ENCODE results near the gene LAMA3. TPM values are rescaled to one million over a fixed set of nuclear protein-coding genes. Genes with fewer than 3 reads are reported as not detected.

Gene LAMA3
- total RNA-seq, 1 experiment from 2014 or later, result 5.6 TPM

DNA sequence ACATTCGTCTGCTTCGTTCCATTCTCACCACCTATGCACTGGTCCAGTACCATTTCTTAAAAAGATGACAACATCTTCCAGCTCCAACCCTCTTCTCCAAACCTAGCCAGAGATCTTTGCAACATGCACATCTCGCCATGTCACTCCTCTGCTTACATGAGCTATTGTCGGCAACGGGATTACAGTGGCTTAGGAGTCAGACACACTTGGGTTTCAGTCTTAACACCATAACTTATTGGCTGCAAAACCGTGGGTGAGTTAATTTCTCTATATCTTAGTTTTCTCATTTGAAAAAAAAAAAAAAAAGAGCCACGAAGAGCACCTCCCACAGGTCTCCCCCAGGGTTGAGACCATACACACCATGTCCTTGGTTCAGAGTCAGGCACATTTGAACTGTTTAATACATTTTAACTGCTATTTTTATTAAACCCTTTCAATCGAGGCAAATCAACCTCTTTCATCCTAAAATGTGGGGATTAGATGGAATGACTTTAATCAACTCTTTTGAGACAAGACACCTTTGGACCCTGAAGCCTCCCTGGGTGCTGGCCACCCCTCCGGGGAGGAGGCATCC is 27.4 kb upstream of the LAMA3 start:
- peaks cover 3 to 16% of the 10 kb centered on the region in 2 experiments; a peak in 2 of 4 replicates for H3K4me1 ChIP-seq (ENCODE audit: control insufficient read depth in 1 of 2, insufficient read depth in 2 of 2, low read length in 2 of 2)
- no TSS peak for BruUV-seq (replicated peaks)
- no peaks in the 10 kb centered on the region for H4K20me1 ChIP-seq (ENCODE audit: insufficient read depth)
- H3K36me3 ChIP-seq (ENCODE audit: control insufficient read depth in 1 of 2, insufficient read depth in 2 of 2, low read length in 2 of 2), result no peaks in the 10 kb centered on the region
- peak overlapping the region; percentile 41 to 63 for H3K4me3 ChIP-seq (replicated peaks in 1 of 2; ENCODE audit: low read depth in 1 of 2, low read length in 2 of 2)
- no peaks in the 10 kb centered on the region for H3K79me2 ChIP-seq (ENCODE audit: insufficient read depth, low read length)
- peak overlapping the region; percentile 99 for H3K4me2 ChIP-seq (ENCODE audit: low read length)
- H3K9ac ChIP-seq (ENCODE audit: low read length), result peak overlapping the region; percentile 57
- DNase-seq (ENCODE audit: low read depth, low spot score) (no peak), ATAC-seq (peak; percentile 12)
- POLR2A ChIA-PET, result no interaction called here
- no peak overlapping the region for H2AFZ ChIP-seq (ENCODE audit: low read depth, low read length, poor library complexity, severe bottlenecking)
- TF ChIP-seq RAD21 (IDR thresholded peaks at IDR 0.05; ENCODE audit: low read depth), result no peak
- TF ChIP-seq, protein P1, sequence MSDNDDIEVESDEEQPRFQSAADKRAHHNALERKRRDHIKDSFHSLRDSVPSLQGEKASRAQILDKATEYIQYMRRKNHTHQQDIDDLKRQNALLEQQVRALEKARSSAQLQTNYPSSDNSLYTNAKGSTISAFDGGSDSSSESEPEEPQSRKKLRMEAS (IDR thresholded peaks at IDR 0.05), result no peak; the same call in 1 of the 2 replicates
- TF ChIP-seq ELF1 (IDR thresholded peaks at IDR 0.05; ENCODE audit: borderline replicate concordance, low read depth), result no peak
- no peak for TF ChIP-seq TCF7L2 (IDR thresholded peaks at IDR 0.05; ENCODE audit: borderline replicate concordance, extremely low read depth, insufficient read depth, insufficient read length)
- no peak for TF ChIP-seq CBX3 (IDR thresholded peaks at IDR 0.05; ENCODE audit: low read depth)
- TF ChIP-seq SP1 (IDR thresholded peaks at IDR 0.05; ENCODE audit: low read depth), result no peak
- TF ChIP-seq YY1 (IDR thresholded peaks at IDR 0.05; ENCODE audit: extremely low read depth, insufficient replicate concordance, low read depth, low read length), result no peak
- no peak for TF ChIP-seq ZFX (IDR thresholded peaks at IDR 0.05)
- TF ChIP-seq, protein P2, sequence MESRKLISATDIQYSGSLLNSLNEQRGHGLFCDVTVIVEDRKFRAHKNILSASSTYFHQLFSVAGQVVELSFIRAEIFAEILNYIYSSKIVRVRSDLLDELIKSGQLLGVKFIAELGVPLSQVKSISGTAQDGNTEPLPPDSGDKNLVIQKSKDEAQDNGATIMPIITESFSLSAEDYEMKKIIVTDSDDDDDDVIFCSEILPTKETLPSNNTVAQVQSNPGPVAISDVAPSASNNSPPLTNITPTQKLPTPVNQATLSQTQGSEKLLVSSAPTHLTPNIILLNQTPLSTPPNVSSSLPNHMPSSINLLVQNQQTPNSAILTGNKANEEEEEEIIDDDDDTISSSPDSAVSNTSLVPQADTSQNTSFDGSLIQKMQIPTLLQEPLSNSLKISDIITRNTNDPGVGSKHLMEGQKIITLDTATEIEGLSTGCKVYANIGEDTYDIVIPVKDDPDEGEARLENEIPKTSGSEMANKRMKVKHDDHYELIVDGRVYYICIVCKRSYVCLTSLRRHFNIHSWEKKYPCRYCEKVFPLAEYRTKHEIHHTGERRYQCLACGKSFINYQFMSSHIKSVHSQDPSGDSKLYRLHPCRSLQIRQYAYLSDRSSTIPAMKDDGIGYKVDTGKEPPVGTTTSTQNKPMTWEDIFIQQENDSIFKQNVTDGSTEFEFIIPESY (IDR thresholded peaks at IDR 0.05; ENCODE audit: extremely low read depth, insufficient replicate concordance, low read length), result no peak
- no peak for TF ChIP-seq EZH2 (IDR thresholded peaks at IDR 0.05)
- no peak for TF ChIP-seq ZNF274 (IDR thresholded peaks at IDR 0.05; ENCODE audit: low read depth, low read length)
- TF ChIP-seq SRF (IDR thresholded peaks at IDR 0.05; ENCODE audit: low read depth), result no peak
- no peak for TF ChIP-seq JUND (IDR thresholded peaks at IDR 0.05)
- TF ChIP-seq, protein P3, sequence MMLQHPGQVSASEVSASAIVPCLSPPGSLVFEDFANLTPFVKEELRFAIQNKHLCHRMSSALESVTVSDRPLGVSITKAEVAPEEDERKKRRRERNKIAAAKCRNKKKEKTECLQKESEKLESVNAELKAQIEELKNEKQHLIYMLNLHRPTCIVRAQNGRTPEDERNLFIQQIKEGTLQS (IDR thresholded peaks at IDR 0.05), result no peak
- TF ChIP-seq, protein P4, sequence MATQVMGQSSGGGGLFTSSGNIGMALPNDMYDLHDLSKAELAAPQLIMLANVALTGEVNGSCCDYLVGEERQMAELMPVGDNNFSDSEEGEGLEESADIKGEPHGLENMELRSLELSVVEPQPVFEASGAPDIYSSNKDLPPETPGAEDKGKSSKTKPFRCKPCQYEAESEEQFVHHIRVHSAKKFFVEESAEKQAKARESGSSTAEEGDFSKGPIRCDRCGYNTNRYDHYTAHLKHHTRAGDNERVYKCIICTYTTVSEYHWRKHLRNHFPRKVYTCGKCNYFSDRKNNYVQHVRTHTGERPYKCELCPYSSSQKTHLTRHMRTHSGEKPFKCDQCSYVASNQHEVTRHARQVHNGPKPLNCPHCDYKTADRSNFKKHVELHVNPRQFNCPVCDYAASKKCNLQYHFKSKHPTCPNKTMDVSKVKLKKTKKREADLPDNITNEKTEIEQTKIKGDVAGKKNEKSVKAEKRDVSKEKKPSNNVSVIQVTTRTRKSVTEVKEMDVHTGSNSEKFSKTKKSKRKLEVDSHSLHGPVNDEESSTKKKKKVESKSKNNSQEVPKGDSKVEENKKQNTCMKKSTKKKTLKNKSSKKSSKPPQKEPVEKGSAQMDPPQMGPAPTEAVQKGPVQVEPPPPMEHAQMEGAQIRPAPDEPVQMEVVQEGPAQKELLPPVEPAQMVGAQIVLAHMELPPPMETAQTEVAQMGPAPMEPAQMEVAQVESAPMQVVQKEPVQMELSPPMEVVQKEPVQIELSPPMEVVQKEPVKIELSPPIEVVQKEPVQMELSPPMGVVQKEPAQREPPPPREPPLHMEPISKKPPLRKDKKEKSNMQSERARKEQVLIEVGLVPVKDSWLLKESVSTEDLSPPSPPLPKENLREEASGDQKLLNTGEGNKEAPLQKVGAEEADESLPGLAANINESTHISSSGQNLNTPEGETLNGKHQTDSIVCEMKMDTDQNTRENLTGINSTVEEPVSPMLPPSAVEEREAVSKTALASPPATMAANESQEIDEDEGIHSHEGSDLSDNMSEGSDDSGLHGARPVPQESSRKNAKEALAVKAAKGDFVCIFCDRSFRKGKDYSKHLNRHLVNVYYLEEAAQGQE (IDR thresholded peaks at IDR 0.05; ENCODE audit: low read depth), result no peak
- TF ChIP-seq, protein P5, sequence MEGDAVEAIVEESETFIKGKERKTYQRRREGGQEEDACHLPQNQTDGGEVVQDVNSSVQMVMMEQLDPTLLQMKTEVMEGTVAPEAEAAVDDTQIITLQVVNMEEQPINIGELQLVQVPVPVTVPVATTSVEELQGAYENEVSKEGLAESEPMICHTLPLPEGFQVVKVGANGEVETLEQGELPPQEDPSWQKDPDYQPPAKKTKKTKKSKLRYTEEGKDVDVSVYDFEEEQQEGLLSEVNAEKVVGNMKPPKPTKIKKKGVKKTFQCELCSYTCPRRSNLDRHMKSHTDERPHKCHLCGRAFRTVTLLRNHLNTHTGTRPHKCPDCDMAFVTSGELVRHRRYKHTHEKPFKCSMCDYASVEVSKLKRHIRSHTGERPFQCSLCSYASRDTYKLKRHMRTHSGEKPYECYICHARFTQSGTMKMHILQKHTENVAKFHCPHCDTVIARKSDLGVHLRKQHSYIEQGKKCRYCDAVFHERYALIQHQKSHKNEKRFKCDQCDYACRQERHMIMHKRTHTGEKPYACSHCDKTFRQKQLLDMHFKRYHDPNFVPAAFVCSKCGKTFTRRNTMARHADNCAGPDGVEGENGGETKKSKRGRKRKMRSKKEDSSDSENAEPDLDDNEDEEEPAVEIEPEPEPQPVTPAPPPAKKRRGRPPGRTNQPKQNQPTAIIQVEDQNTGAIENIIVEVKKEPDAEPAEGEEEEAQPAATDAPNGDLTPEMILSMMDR (IDR thresholded peaks at IDR 0.05 in 2 of 3, conservative IDR thresholded peaks at IDR 0.05 in 1 of 3; ENCODE audit: borderline replicate concordance in 1 of 3, insufficient read depth in 1 of 3, low read depth in 2 of 3, low read length in 2 of 3), result no peak
- TF ChIP-seq EGR1 (IDR thresholded peaks at IDR 0.05; ENCODE audit: low read depth), result no peak
- TF ChIP-seq FOSL1 (IDR thresholded peaks at IDR 0.05; ENCODE audit: low read depth), result no peak
- no peak for TF ChIP-seq SIN3A (IDR thresholded peaks at IDR 0.05; ENCODE audit: low read depth)
- H3K9me2 ChIP-seq (ENCODE audit: insufficient read depth), result no peaks in the 10 kb centered on the region
- no peak overlapping the region for H3K27ac ChIP-seq (ENCODE audit: low read depth, low read length)
- CTCF ChIA-PET, result no interaction called here
- H3K27me3 ChIP-seq (ENCODE audit: insufficient read depth, low read length), result no peaks in the 10 kb centered on the region
- intact Hi-C loops (cut with micrococcal nuclease), result no loop called here
- RAD21 ChIA-PET (ENCODE audit: low non-redundant PET in 1 of 2, low total read pairs in 2 of 2, uncharacterized antibody in 2 of 2, unreplicated experiment in 2 of 2), result no interaction called here
- no peaks in the 10 kb centered on the region for H3K9me3 ChIP-seq (ENCODE audit: control insufficient read depth in 1 of 2, insufficient read depth in 1 of 2, low read depth in 1 of 2, low read length in 2 of 2)

All from HCT116 (cell line).